Vagina (tissue), 2 donors: ENCODE data around the gene GFAP.

Experiments
- CTCF ChIP-seq, 3 experiments: fragments of 450-650 bp in 2 of 3; fragments of 200-600 bp in 1 of 3; sonication (generic) in 1 of 3; IDR thresholded peaks; one replicate each; pipeline ENCODE4 v1.5.1; 2017 to 2019; ENCODE audit warnings: antibody characterized with exemption in 3 of 3, mild to moderate bottlenecking in 2 of 3, moderate library complexity in 2 of 3
- POLR2A ChIP-seq, 2 donors: fragments of 450-650 bp; IDR thresholded peaks; one replicate each; pipeline ENCODE4 v1.6.1; 2017; ENCODE audit warnings: antibody characterized with exemption in 2 of 2, mild to moderate bottlenecking in 2 of 2, moderate library complexity in 2 of 2
- POLR2AphosphoS5 ChIP-seq, 2 donors: sonication (generic); formaldehyde crosslinking; IDR thresholded peaks; one replicate each; pipeline ENCODE4 v1.9.0; 2017; ENCODE audit warnings: antibody characterized with exemption in 2 of 2, mild to moderate bottlenecking in 2 of 2, low read depth in 1 of 2; ENCODE audit not compliant: insufficient read depth in 1 of 2

GRCh38 chr17:44920565-44920940 is 5.3 kb upstream of the GFAP start:
- TF ChIP-seq CTCF (IDR thresholded peaks at IDR 0.05): no peak
- TF ChIP-seq POLR2A (IDR thresholded peaks at IDR 0.05): no peak
- no peak for TF ChIP-seq POLR2AphosphoS5 (IDR thresholded peaks at IDR 0.05; ENCODE audit: insufficient read depth in 1 of 2, low read depth in 1 of 2)
